HFFc6 (cell line): ENCODE data around the gene SPATA12. TPM values are rescaled to one million over a fixed set of nuclear protein-coding genes. Genes with fewer than 3 reads are reported as not detected.

ENCODE experiments used
- DNase-seq: peaks from one replicate; pipeline ENCODE4 v3.0.0-alpha.2; 2018
- H3K27ac Mint-ChIP-seq: 2 replicates; pipeline ENCODE4 v1.8.0; 2020; ENCODE audit warnings: mild to moderate bottlenecking, mixed read lengths
- H3K27me3 Mint-ChIP-seq: 2 replicates; pipeline ENCODE4 v1.8.0; 2021; ENCODE audit warnings: mild to moderate bottlenecking, moderate library complexity, mixed read lengths; ENCODE audit not compliant: insufficient read depth
- H3K36me3 Mint-ChIP-seq: 2 replicates; pipeline ENCODE4 v1.8.0; 2021; ENCODE audit warnings: low read depth, mixed read lengths
- H3K4me1 Mint-ChIP-seq: 2 replicates; pipeline ENCODE4 v1.8.0; 2020; ENCODE audit warnings: low read depth, mixed read lengths
- H3K4me3 Mint-ChIP-seq: 2 replicates; pipeline ENCODE4 v1.8.0; 2020; ENCODE audit warnings: mild to moderate bottlenecking, moderate library complexity, mixed read lengths
- H3K9me3 Mint-ChIP-seq: 2 replicates; pipeline ENCODE4 v1.8.0; 2020; ENCODE audit warnings: mild to moderate bottlenecking, mixed read lengths
- CTCF ChIP-seq: fragments of 200-600 bp; sonication (generic); IDR thresholded peaks from 2 replicates; pipeline ENCODE4 v1.5.0; 2021; ENCODE audit warnings: antibody characterized with exemption, mild to moderate bottlenecking
- total RNA-seq, 6 experiments: library from RNA; stranded (reverse); fragmentation: NEBNext Ultra II Directional; extraction: Animal tissue kit (Norgen Biotek cat#: 25700); gene quantifications; 2 replicates in 1 of 6; 3 replicates in 5 of 6; pipeline ENCODE4 v1.2.3, GENCODE V29; 2021

The SPATA12 gene
- total RNA-seq, 6 experiments from 2014 or later, result not detected

GRCh38 chr3:57052662-57053061, 7.8 kb upstream of the SPATA12 start:
- DNase-seq, result no peak
- no peaks in the 10 kb centered on the region for H3K9me3 Mint-ChIP-seq
- no peak overlapping the region for H3K4me3 Mint-ChIP-seq
- H3K4me1 Mint-ChIP-seq, result no peaks in the 10 kb centered on the region
- H3K27me3 Mint-ChIP-seq, result peaks cover 16% of the 10 kb centered on the region
- no peak overlapping the region for H3K27ac Mint-ChIP-seq
- no peak for TF ChIP-seq CTCF
- no peaks in the 10 kb centered on the region for H3K36me3 Mint-ChIP-seq

GRCh38 chr3:57053122-57053521, 7.3 kb upstream of the SPATA12 start:
- DNase-seq, result no peak
- H3K36me3 Mint-ChIP-seq, result no peaks in the 10 kb centered on the region
- H3K27ac Mint-ChIP-seq, result no peak overlapping the region
- no peak overlapping the region for H3K4me3 Mint-ChIP-seq
- H3K4me1 Mint-ChIP-seq, result no peaks in the 10 kb centered on the region
- H3K9me3 Mint-ChIP-seq, result no peaks in the 10 kb centered on the region
- TF ChIP-seq CTCF, result no peak
- peaks cover 13% of the 10 kb centered on the region for H3K27me3 Mint-ChIP-seq

- no peak for TF ChIP-seq CTCF
- Mint-ChIP-seq H3K4me1 (peaks cover 9% of the 10 kb centered on the region), H3K9me3 (no peaks in the 10 kb centered on the region), H3K27me3 (peaks cover 6% of the 10 kb centered on the region), H3K4me3 (no peak overlapping the region), H3K27ac (no peak overlapping the region), H3K36me3 (no peaks in the 10 kb centered on the region)
- no peak for DNase-seq
Measured at GRCh38 chr3:57057351-57057750, 3.1 kb upstream of the SPATA12 start.

GRCh38 chr3:57059411-57059810, 1.1 kb upstream of the SPATA12 start:
- Mint-ChIP-seq H3K27me3 (peaks cover 8% of the 10 kb centered on the region), H3K9me3 (no peaks in the 10 kb centered on the region), H3K4me3 (no peak overlapping the region), H3K4me1 (peaks cover 9% of the 10 kb centered on the region), H3K27ac (no peak overlapping the region), H3K36me3 (no peaks in the 10 kb centered on the region)
- DNase-seq, result no peak
- no peak for TF ChIP-seq CTCF

GRCh38 chr3:57061556-57061955, 1.1 kb downstream of the SPATA12 start:
- peaks cover 4% of the 10 kb centered on the region for H3K27me3 Mint-ChIP-seq
- TF ChIP-seq CTCF, result no peak
- H3K27ac Mint-ChIP-seq, result no peak overlapping the region
- H3K9me3 Mint-ChIP-seq, result no peaks in the 10 kb centered on the region
- no peak overlapping the region for H3K4me3 Mint-ChIP-seq
- peaks cover 9% of the 10 kb centered on the region for H3K4me1 Mint-ChIP-seq
- no peaks in the 10 kb centered on the region for H3K36me3 Mint-ChIP-seq
- DNase-seq, result no peak

- H3K36me3 Mint-ChIP-seq, result no peaks in the 10 kb centered on the region
- H3K27me3 Mint-ChIP-seq, result peaks cover 4% of the 10 kb centered on the region
- peaks cover 9% of the 10 kb centered on the region for H3K4me1 Mint-ChIP-seq
- TF ChIP-seq CTCF, result no peak
- H3K9me3 Mint-ChIP-seq, result no peaks in the 10 kb centered on the region
- no peak for DNase-seq
- no peak overlapping the region for H3K27ac Mint-ChIP-seq
- H3K4me3 Mint-ChIP-seq, result no peak overlapping the region
Measured at GRCh38 chr3:57062101-57062631, 1.7 kb downstream of the SPATA12 start.
